Hematopoietic multipotent progenitor cell treated with erythropoietin and hydrocortisone succinate and interleukin-3 and kit ligand, for 8 days (in vitro differentiated cells): Measurements from ENCODE around the gene APOE.
A peak's percentile ranks its signal among the peaks of the same experiment; 100 is the strongest.

Experiments used
- DNase-seq: peaks from one replicate; pipeline ENCODE4 v3.0.0-alpha.2; 2015

Gene APOE

DNA sequence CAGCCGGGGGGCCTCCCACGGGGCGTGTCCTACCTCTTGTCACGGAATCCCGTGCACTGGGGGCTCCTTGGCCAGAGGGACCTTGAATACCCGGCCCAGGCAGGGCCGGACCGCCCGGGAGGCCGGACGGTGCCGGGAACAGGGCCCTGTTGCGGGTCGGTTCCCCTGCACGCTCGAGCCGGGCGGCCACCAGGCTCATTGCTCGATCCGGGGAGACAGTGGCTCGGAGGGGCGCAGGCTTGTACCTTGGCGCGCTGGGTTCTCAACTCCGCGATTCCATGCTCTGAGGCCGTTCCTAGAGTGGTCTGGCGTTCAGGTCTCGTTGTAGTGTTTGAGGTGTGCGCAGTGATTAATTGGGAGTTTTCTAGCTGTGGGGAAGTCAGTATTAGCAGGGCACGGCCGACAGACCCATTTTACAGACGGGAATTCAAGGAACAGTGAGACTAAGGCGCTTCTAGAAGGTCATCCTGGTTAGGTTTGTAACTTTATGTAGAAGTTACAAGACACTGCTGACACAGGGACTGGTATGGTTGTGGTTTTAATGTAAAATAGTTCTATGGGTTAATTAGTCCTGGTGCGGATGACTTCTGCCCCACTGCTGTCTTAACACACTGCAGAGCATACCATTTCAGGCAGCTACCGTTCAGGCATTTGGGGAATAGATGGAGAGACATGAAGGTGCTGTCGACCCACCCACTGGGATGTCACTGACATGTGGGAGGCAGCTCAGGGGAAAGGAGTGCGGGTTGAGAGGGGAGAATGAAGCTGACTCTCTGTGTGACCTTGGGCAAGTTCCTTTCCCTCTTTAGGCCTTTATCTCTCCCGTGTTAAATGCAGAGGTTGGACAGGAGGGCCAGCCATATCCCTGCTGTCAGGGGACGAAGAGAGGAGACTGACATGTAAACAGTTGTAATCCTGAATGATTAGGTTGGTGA lies 50.2 kb downstream of the APOE start:
- peak; percentile 20 for DNase-seq

DNA sequence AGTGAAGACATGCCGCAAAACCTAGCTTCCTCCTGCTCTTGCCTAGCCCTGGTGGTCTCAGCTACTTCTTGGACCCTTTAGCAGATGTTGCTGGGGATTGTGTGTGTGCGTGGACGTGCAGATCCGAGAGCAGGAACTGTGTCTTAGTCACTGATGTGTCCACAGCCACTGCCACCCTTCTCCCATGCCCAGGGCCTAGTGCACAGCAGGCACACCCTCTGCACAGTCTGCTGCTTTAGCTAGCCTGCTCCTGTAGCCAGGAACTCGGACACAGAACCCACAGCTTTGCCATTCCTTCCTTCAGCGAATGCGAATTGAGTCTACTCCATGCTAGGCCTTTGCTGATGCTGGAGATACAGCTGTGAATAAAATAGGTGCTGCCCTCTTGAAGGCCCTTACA lies 51.9 kb downstream of the APOE start:
- no peak for DNase-seq

DNA sequence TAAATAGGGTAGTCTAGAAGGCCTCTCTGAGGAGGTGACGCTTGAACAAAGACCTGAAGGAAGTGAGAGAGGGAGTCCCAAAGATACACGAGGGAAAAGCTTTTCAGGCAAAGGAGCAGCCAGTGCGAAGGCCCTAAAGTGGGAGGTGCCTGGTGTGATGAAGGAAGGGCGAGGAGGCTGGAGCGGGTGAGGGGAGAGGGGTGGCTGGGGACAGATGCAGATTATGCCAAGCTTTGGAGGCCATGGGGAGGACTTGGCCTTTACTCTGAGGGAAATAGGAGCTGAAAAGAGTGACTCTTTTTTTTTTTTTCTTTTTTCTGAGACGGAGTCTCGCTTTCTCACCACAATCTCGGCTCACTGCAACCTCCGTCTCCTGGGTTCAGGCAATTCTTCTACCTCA lies 52.5 kb downstream of the APOE start:
- no peak for DNase-seq
